ENCODE results near the gene SFPQ.

The SFPQ gene

GRCh38 chr1:35201631-35202030 is 8.7 kb upstream of the SFPQ start:
- H3K27me3 ChIP-seq (ENCODE audit: insufficient read depth, insufficient read length): no peaks in the 10 kb centered on the region
- TF ChIP-seq ZNF274 (IDR thresholded peaks at IDR 0.05; ENCODE audit: low read depth, low read length) (no peak), YY1 (IDR thresholded peaks at IDR 0.05; ENCODE audit: insufficient read depth, insufficient read length) (no peak), SUZ12 (IDR thresholded peaks at IDR 0.05; ENCODE audit: extremely low read depth, insufficient read depth, insufficient read length) (no peak)
- no peak for DNase-seq (ENCODE audit: low read depth, low spot score)
- H3K4me3 ChIP-seq (ENCODE audit: insufficient read length, low read depth): no peak overlapping the region
- H3K36me3 ChIP-seq (ENCODE audit: insufficient read depth, insufficient read length, low read length): no peaks in the 10 kb centered on the region
- H3K9ac ChIP-seq (ENCODE audit: insufficient read length, low read depth): no peak overlapping the region
- H3K4me1 ChIP-seq (ENCODE audit: insufficient read depth, insufficient read length): no peaks in the 10 kb centered on the region
- no peaks in the 10 kb centered on the region for H3K9me3 ChIP-seq (ENCODE audit: insufficient read depth, low read length)

GRCh38 chr1:35192056-35192852 is 691 bp downstream of the SFPQ start:
- H3K36me3 ChIP-seq (ENCODE audit: insufficient read depth, insufficient read length, low read length): peaks cover 46% of the 10 kb centered on the region
- no peaks in the 10 kb centered on the region for H3K27me3 ChIP-seq (ENCODE audit: insufficient read depth, insufficient read length)
- peak; percentile 65 for DNase-seq (ENCODE audit: low read depth, low spot score)
- H3K4me3 ChIP-seq (ENCODE audit: insufficient read length, low read depth): peak overlapping the region; percentile 89
- peak overlapping the region; percentile 98 for H3K9ac ChIP-seq (ENCODE audit: insufficient read length, low read depth)
- H3K9me3 ChIP-seq (ENCODE audit: insufficient read depth, low read length): no peaks in the 10 kb centered on the region
- H3K4me1 ChIP-seq (ENCODE audit: insufficient read depth, insufficient read length): no peaks in the 10 kb centered on the region
- TF ChIP-seq YY1 (IDR thresholded peaks at IDR 0.05; ENCODE audit: insufficient read depth, insufficient read length) (peak; percentile 84), ZNF274 (IDR thresholded peaks at IDR 0.05; ENCODE audit: low read depth, low read length) (no peak), SUZ12 (IDR thresholded peaks at IDR 0.05; ENCODE audit: extremely low read depth, insufficient read depth, insufficient read length) (no peak)

GRCh38 chr1:35191429-35192055 is 1.4 kb downstream of the SFPQ start:
- no peak for DNase-seq (ENCODE audit: low read depth, low spot score)
- peaks cover 54% of the 10 kb centered on the region for H3K36me3 ChIP-seq (ENCODE audit: insufficient read depth, insufficient read length, low read length)
- peak overlapping the region; percentile 87 for H3K9ac ChIP-seq (ENCODE audit: insufficient read length, low read depth)
- no peaks in the 10 kb centered on the region for H3K4me1 ChIP-seq (ENCODE audit: insufficient read depth, insufficient read length)
- H3K4me3 ChIP-seq (ENCODE audit: insufficient read length, low read depth): peak overlapping the region; percentile 89
- no peaks in the 10 kb centered on the region for H3K27me3 ChIP-seq (ENCODE audit: insufficient read depth, insufficient read length)
- H3K9me3 ChIP-seq (ENCODE audit: insufficient read depth, low read length): no peaks in the 10 kb centered on the region
- TF ChIP-seq SUZ12 (IDR thresholded peaks at IDR 0.05; ENCODE audit: extremely low read depth, insufficient read depth, insufficient read length) (no peak), YY1 (IDR thresholded peaks at IDR 0.05; ENCODE audit: insufficient read depth, insufficient read length) (no peak), ZNF274 (IDR thresholded peaks at IDR 0.05; ENCODE audit: low read depth, low read length) (no peak)

- peak overlapping the region; percentile 87 for H3K9ac ChIP-seq (ENCODE audit: insufficient read length, low read depth)
- no peak for DNase-seq (ENCODE audit: low read depth, low spot score)
- no peaks in the 10 kb centered on the region for H3K4me1 ChIP-seq (ENCODE audit: insufficient read depth, insufficient read length)
- no peak for TF ChIP-seq YY1 (IDR thresholded peaks at IDR 0.05; ENCODE audit: insufficient read depth, insufficient read length)
- no peak for TF ChIP-seq ZNF274 (IDR thresholded peaks at IDR 0.05; ENCODE audit: low read depth, low read length)
- H3K9me3 ChIP-seq (ENCODE audit: insufficient read depth, low read length): no peaks in the 10 kb centered on the region
- peak overlapping the region; percentile 89 for H3K4me3 ChIP-seq (ENCODE audit: insufficient read length, low read depth)
- H3K36me3 ChIP-seq (ENCODE audit: insufficient read depth, insufficient read length, low read length): peaks cover 61% of the 10 kb centered on the region
- no peaks in the 10 kb centered on the region for H3K27me3 ChIP-seq (ENCODE audit: insufficient read depth, insufficient read length)
Observed at GRCh38 chr1:35190784-35191183, 2.2 kb downstream of the SFPQ start.

- H3K36me3 ChIP-seq (ENCODE audit: insufficient read depth, insufficient read length, low read length): peaks cover 81% of the 10 kb centered on the region
- no peak overlapping the region for H3K4me3 ChIP-seq (ENCODE audit: insufficient read length, low read depth)
- DNase-seq (ENCODE audit: low read depth, low spot score): no peak
- no peaks in the 10 kb centered on the region for H3K9me3 ChIP-seq (ENCODE audit: insufficient read depth, low read length)
- H3K9ac ChIP-seq (ENCODE audit: insufficient read length, low read depth): no peak overlapping the region
- no peak for TF ChIP-seq YY1 (IDR thresholded peaks at IDR 0.05; ENCODE audit: insufficient read depth, insufficient read length)
- no peak for TF ChIP-seq SUZ12 (IDR thresholded peaks at IDR 0.05; ENCODE audit: extremely low read depth, insufficient read depth, insufficient read length)
- no peak for TF ChIP-seq ZNF274 (IDR thresholded peaks at IDR 0.05; ENCODE audit: low read depth, low read length)
- H3K27me3 ChIP-seq (ENCODE audit: insufficient read depth, insufficient read length): no peaks in the 10 kb centered on the region
- no peaks in the 10 kb centered on the region for H3K4me1 ChIP-seq (ENCODE audit: insufficient read depth, insufficient read length)
Observed at GRCh38 chr1:35188578-35189392, 4.2 kb downstream of the SFPQ start.

- Histone ChIP-seq H3K27me3 (ENCODE audit: insufficient read depth, insufficient read length) (no peaks in the 10 kb centered on the region), H3K36me3 (ENCODE audit: insufficient read depth, insufficient read length, low read length) (peaks cover 89% of the 10 kb centered on the region), H3K9me3 (ENCODE audit: insufficient read depth, low read length) (no peaks in the 10 kb centered on the region), H3K4me3 (ENCODE audit: insufficient read length, low read depth) (no peak overlapping the region), H3K9ac (ENCODE audit: insufficient read length, low read depth) (no peak overlapping the region), H3K4me1 (ENCODE audit: insufficient read depth, insufficient read length) (no peaks in the 10 kb centered on the region)
- TF ChIP-seq ZNF274 (IDR thresholded peaks at IDR 0.05; ENCODE audit: low read depth, low read length): no peak
- TF ChIP-seq YY1 (IDR thresholded peaks at IDR 0.05; ENCODE audit: insufficient read depth, insufficient read length): no peak
- TF ChIP-seq SUZ12 (IDR thresholded peaks at IDR 0.05; ENCODE audit: extremely low read depth, insufficient read depth, insufficient read length): no peak
- DNase-seq (ENCODE audit: low read depth, low spot score): no peak
Observed at GRCh38 chr1:35187816-35188342, 5.1 kb downstream of the SFPQ start.

Data from NT2/D1 (cell line).